ENCODE results near the gene BTBD2. TPM values are rescaled to one million over a fixed set of nuclear protein-coding genes. Genes with fewer than 3 reads are reported as not detected.

The BTBD2 gene
- total and polyA plus RNA-seq, 10 of the 15 experiments (the other 5 are each of a cell fraction or from before 2014, with no cell fraction given), result 0.13 to 66.2 (median 10.4) TPM

- TF ChIP-seq BCL3 (IDR thresholded peaks at IDR 0.05; ENCODE audit: borderline replicate concordance, insufficient read depth, low read depth, low read length, poor library complexity, severe bottlenecking), result peak; percentile 12
Measured at GRCh38 chr19:2047449-2048103, 32.1 kb upstream of the BTBD2 start (continued).

- ATAC-seq (peak; percentile 1; the same call in 2 of the 3 replicates), DNase-seq (ENCODE audit: low read depth, low spot score) (no peak), FAIRE-seq (no peak)
- intact Hi-C loops (cut with micrococcal nuclease; ENCODE audit: unreplicated experiment) (no loop called here), in situ Hi-C loops (cut with MboI) (no loop called here)
- Histone ChIP-seq H3K36me3 (ENCODE audit: control insufficient read depth in 2 of 2, insufficient read depth in 2 of 2, low read length in 1 of 2) (peaks cover 9 to 14% of the 10 kb centered on the region in 2 experiments; a peak in 3 of 4 replicates), H3K27me3 (replicated peaks in 1 of 2; ENCODE audit: control insufficient read depth in 2 of 2, insufficient read depth in 2 of 2, low read length in 1 of 2) (no peaks in the 10 kb centered on the region), H3K9ac (ENCODE audit: control insufficient read depth, insufficient read depth, low read length) (no peak overlapping the region), H4K20me1 (ENCODE audit: control insufficient read depth, insufficient read depth) (peaks cover 14% of the 10 kb centered on the region), H3K4me1 (ENCODE audit: control insufficient read depth, insufficient read depth, low read length) (peaks cover 43% of the 10 kb centered on the region), H3K4me2 (ENCODE audit: control insufficient read depth, insufficient read depth) (peak overlapping the region; percentile 91), H3K9me3 (replicated peaks; ENCODE audit: control insufficient read depth, insufficient read depth, low read length) (no peaks in the 10 kb centered on the region), H2AFZ (ENCODE audit: control insufficient read depth, low read depth, low read length) (no peak overlapping the region), H3K4me3 (0 out of 2 replicates have a peak overlapping the region, but pooled peaks have one; percentile 8), H3K27ac (ENCODE audit: control insufficient read depth, insufficient read depth) (peak overlapping the region; percentile 39; the same call in 1 of the 2 replicates), H3K79me2 (ENCODE audit: control insufficient read depth, insufficient read depth, low read length) (peaks cover 71% of the 10 kb centered on the region)
- ChIA-PET POLR2A (interaction anchor here (0.5 to 1.0 kb wide), 4 partner anchors 13 to 102 kb away, joined by 3 to 4 read pairs (median 3); no protein-coding TSS in a partner anchor), SMC1A (ENCODE audit: uncharacterized antibody, unreplicated experiment) (interaction anchor here (1.0 kb wide), 1 partner anchor 105 kb away, joined by 3 read pairs; the partner anchor contains the start of gene AP3D1), CTCF (interaction anchor here (1.0 to 1.6 kb wide), 4 partner anchors 16 to 46 kb away, joined by 3 to 10 read pairs (median 4); no protein-coding TSS in a partner anchor), RAD21 (ENCODE audit: unreplicated experiment) (interaction anchor here (1.3 kb wide), 1 partner anchor 22 kb away, joined by 3 read pairs; no protein-coding TSS in a partner anchor)
- WGBS (ENCODE audit: insufficient coverage, insufficient replicate concordance, low lambda C conversion rate, missing lambda C conversion rate), result 23% methylated on average over 6 of the region's 6 CpGs
- no TSS peak for BruUV-seq (replicated peaks)
- TF ChIP-seq YBX1 (IDR thresholded peaks at IDR 0.05), result no peak
- no peak for TF ChIP-seq BMI1 (IDR thresholded peaks at IDR 0.05; ENCODE audit: borderline replicate concordance)
- TF ChIP-seq TCF7 (IDR thresholded peaks at IDR 0.05; ENCODE audit: borderline replicate concordance), result no peak
- TF ChIP-seq RAD21 (IDR thresholded peaks at IDR 0.05; ENCODE audit: insufficient read depth, low read depth, low read length), result 0 out of 2 replicates have a peak, but pooled peaks have one; percentile 4
- no peak for TF ChIP-seq FOXM1 (IDR thresholded peaks at IDR 0.05; ENCODE audit: low read depth, low read length)
- TF ChIP-seq NBN (IDR thresholded peaks at IDR 0.05), result no peak
- TF ChIP-seq BACH1 (IDR thresholded peaks at IDR 0.05; ENCODE audit: borderline replicate concordance), result 0 out of 2 replicates have a peak, but pooled peaks have one; percentile 36
- TF ChIP-seq HSF1 (IDR thresholded peaks at IDR 0.05; ENCODE audit: low read depth, low read length), result no peak
- TF ChIP-seq CUX1 (IDR thresholded peaks at IDR 0.05; ENCODE audit: insufficient replicate concordance, low read depth, low read length), result no peak
- no peak for TF ChIP-seq IRF5 (IDR thresholded peaks at IDR 0.05; ENCODE audit: borderline replicate concordance)
Measured at GRCh38 chr19:2047076-2047448, 31.5 kb upstream of the BTBD2 start.
